ENCODE data around the gene FUNDC1.

Gene FUNDC1

DNA sequence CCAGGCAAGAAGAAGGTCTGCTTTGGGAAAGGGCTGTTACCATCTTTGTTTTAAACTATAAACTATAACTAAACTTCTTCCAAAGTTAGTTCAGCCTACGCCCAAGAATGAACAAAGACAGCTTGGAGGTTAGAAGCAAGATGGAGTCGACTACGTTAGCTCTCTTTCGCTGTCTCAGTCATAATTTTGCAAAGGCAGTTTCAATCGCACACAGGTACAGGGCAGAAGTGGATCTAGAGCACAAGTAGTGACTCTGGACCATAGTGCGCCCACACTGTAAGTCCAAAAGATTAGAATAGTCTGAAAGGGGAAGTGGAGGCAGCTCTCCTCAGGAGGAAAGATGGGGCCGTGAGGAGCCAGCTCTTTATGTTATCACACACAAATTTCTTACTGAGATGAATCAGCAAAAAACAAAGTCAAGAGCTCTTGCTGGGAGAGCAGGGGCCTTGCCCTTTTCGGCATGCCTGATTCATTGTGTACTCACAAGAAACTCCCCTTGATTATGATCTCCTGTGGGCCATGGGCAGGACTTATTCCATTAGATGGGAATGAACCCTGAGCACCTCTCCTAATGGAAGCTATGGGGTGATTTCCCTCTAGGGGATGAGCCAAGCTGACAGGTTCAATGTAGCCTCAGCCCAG is 58.6 kb downstream of the FUNDC1 start:
- TF ChIP-seq, protein P1, sequence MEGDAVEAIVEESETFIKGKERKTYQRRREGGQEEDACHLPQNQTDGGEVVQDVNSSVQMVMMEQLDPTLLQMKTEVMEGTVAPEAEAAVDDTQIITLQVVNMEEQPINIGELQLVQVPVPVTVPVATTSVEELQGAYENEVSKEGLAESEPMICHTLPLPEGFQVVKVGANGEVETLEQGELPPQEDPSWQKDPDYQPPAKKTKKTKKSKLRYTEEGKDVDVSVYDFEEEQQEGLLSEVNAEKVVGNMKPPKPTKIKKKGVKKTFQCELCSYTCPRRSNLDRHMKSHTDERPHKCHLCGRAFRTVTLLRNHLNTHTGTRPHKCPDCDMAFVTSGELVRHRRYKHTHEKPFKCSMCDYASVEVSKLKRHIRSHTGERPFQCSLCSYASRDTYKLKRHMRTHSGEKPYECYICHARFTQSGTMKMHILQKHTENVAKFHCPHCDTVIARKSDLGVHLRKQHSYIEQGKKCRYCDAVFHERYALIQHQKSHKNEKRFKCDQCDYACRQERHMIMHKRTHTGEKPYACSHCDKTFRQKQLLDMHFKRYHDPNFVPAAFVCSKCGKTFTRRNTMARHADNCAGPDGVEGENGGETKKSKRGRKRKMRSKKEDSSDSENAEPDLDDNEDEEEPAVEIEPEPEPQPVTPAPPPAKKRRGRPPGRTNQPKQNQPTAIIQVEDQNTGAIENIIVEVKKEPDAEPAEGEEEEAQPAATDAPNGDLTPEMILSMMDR (IDR thresholded peaks at IDR 0.05; ENCODE audit: low read depth, low read length, poor library complexity, severe bottlenecking): no peak
- TF ChIP-seq EZH2phosphoT487 (IDR thresholded peaks at IDR 0.05; ENCODE audit: borderline replicate concordance, low read length): no peak
- H3K4me1 ChIP-seq (ENCODE audit: control insufficient read depth, low read length): no peaks in the 10 kb centered on the region
- no peak overlapping the region for H3K27ac ChIP-seq (ENCODE audit: low read depth, low read length)
- H3K9me2 ChIP-seq (replicated peaks; ENCODE audit: control insufficient read depth, low read length): no peaks in the 10 kb centered on the region
- no peaks in the 10 kb centered on the region for H4K20me1 ChIP-seq (ENCODE audit: control insufficient read depth, insufficient read depth, low read depth, low read length)
- no peaks in the 10 kb centered on the region for H3K79me2 ChIP-seq (ENCODE audit: control insufficient read depth, low read length)
- H3K4me2 ChIP-seq (ENCODE audit: low read length): no peak overlapping the region
- no peaks in the 10 kb centered on the region for H3K36me3 ChIP-seq (ENCODE audit: control insufficient read depth, low read length)
- no peaks in the 10 kb centered on the region for H3K9me3 ChIP-seq (ENCODE audit: control insufficient read depth, insufficient read depth, low read length)
- no peaks in the 10 kb centered on the region for H3F3A ChIP-seq (ENCODE audit: control insufficient read depth, insufficient read depth)
- no peaks in the 10 kb centered on the region for H3K27me3 ChIP-seq (ENCODE audit: control insufficient read depth, low read length)
- H3K4me3 ChIP-seq (ENCODE audit: low read length): no peak overlapping the region

GRCh38 chrX:44482575-44482974 is 60.1 kb downstream of the FUNDC1 start:
- TF ChIP-seq, protein P1 (IDR thresholded peaks at IDR 0.05; ENCODE audit: low read depth, low read length, poor library complexity, severe bottlenecking): no peak
- TF ChIP-seq EZH2phosphoT487 (IDR thresholded peaks at IDR 0.05; ENCODE audit: borderline replicate concordance, low read length): no peak
- Histone ChIP-seq H3K9me3 (ENCODE audit: control insufficient read depth, insufficient read depth, low read length) (no peaks in the 10 kb centered on the region), H3K27me3 (ENCODE audit: control insufficient read depth, low read length) (no peaks in the 10 kb centered on the region), H3K79me2 (ENCODE audit: control insufficient read depth, low read length) (no peaks in the 10 kb centered on the region), H3K36me3 (ENCODE audit: control insufficient read depth, low read length) (no peaks in the 10 kb centered on the region), H3K4me2 (ENCODE audit: low read length) (no peak overlapping the region), H3K27ac (ENCODE audit: low read depth, low read length) (no peak overlapping the region), H3K4me1 (ENCODE audit: control insufficient read depth, low read length) (no peaks in the 10 kb centered on the region), H3F3A (ENCODE audit: control insufficient read depth, insufficient read depth) (no peaks in the 10 kb centered on the region), H3K9me2 (replicated peaks; ENCODE audit: control insufficient read depth, low read length) (no peaks in the 10 kb centered on the region), H3K4me3 (ENCODE audit: low read length) (no peak overlapping the region), H4K20me1 (ENCODE audit: control insufficient read depth, insufficient read depth, low read depth, low read length) (no peaks in the 10 kb centered on the region)

GRCh38 chrX:44480591-44480990 is 62.1 kb downstream of the FUNDC1 start:
- Histone ChIP-seq H3K36me3 (ENCODE audit: control insufficient read depth, low read length) (no peaks in the 10 kb centered on the region), H3K9me3 (ENCODE audit: control insufficient read depth, insufficient read depth, low read length) (no peaks in the 10 kb centered on the region), H4K20me1 (ENCODE audit: control insufficient read depth, insufficient read depth, low read depth, low read length) (no peaks in the 10 kb centered on the region), H3K4me3 (ENCODE audit: low read length) (no peak overlapping the region), H3K27ac (ENCODE audit: low read depth, low read length) (no peak overlapping the region), H3K9me2 (replicated peaks; ENCODE audit: control insufficient read depth, low read length) (no peaks in the 10 kb centered on the region), H3F3A (ENCODE audit: control insufficient read depth, insufficient read depth) (no peaks in the 10 kb centered on the region), H3K4me2 (ENCODE audit: low read length) (no peak overlapping the region), H3K79me2 (ENCODE audit: control insufficient read depth, low read length) (no peaks in the 10 kb centered on the region), H3K4me1 (ENCODE audit: control insufficient read depth, low read length) (no peaks in the 10 kb centered on the region), H3K27me3 (ENCODE audit: control insufficient read depth, low read length) (no peaks in the 10 kb centered on the region)
- no peak for TF ChIP-seq EZH2phosphoT487 (IDR thresholded peaks at IDR 0.05; ENCODE audit: borderline replicate concordance, low read length)
- TF ChIP-seq, protein P1 (IDR thresholded peaks at IDR 0.05; ENCODE audit: low read depth, low read length, poor library complexity, severe bottlenecking): no peak
